H9 (cell line): ENCODE measurements around the gene TIAM2. TPM values are rescaled to one million over a fixed set of nuclear protein-coding genes. Genes with fewer than 3 reads are reported as not detected.

Experiments used
- DNase-seq: peaks from one replicate; pipeline ENCODE4 v3.0.0-alpha.2; 2017
- H2AFZ ChIP-seq: one replicate; pipeline ENCODE4 v1.6.1; 2013; ENCODE audit warnings: mild to moderate bottlenecking, low read length, control low read depth, moderate library complexity
- H2AK5ac ChIP-seq: 2 replicates; pipeline ENCODE4 v1.6.1; 2013; ENCODE audit warnings: low read length, control low read depth, mixed read lengths; ENCODE audit not compliant: insufficient read length
- H2BK120ac ChIP-seq: one replicate; pipeline ENCODE4 v1.6.1; 2013; ENCODE audit warnings: low read depth, mild to moderate bottlenecking, low read length, control low read depth, inconsistent platforms; ENCODE audit not compliant: poor library complexity, severe bottlenecking
- H2BK12ac ChIP-seq: 2 replicates; pipeline ENCODE4 v1.6.1; 2013; ENCODE audit warnings: low read length, control low read depth, mixed read lengths, low read depth; ENCODE audit not compliant: insufficient read length
- H2BK15ac ChIP-seq: 2 replicates; pipeline ENCODE4 v1.6.1; 2013; ENCODE audit warnings: low read depth, low read length, control low read depth
- H2BK20ac ChIP-seq: one replicate; pipeline ENCODE4 v1.6.1; 2013; ENCODE audit warnings: low read depth, mild to moderate bottlenecking, low read length, control low read depth, inconsistent platforms; ENCODE audit not compliant: poor library complexity, severe bottlenecking
- H2BK5ac ChIP-seq: 2 replicates; pipeline ENCODE4 v1.6.1; 2013; ENCODE audit warnings: low read length, control low read depth, mixed read lengths; ENCODE audit not compliant: insufficient read length
- H3K14ac ChIP-seq: 2 replicates; pipeline ENCODE4 v1.6.1; 2013; ENCODE audit warnings: low read length, control low read depth; ENCODE audit not compliant: insufficient read depth
- H3K18ac ChIP-seq: 2 replicates; pipeline ENCODE4 v1.6.1; 2013; ENCODE audit warnings: low read depth, mild to moderate bottlenecking, mixed read lengths, low read length, control low read depth; ENCODE audit not compliant: insufficient read length
- H3K23ac ChIP-seq: 2 replicates; pipeline ENCODE4 v1.6.1; 2013; ENCODE audit warnings: low read length, control low read depth, mixed read lengths, low read depth; ENCODE audit not compliant: insufficient read length
- H3K23me2 ChIP-seq: 2 replicates; pipeline ENCODE4 v1.6.1; 2013; ENCODE audit warnings: low read depth, mild to moderate bottlenecking, mixed read lengths, low read length, control low read depth; ENCODE audit not compliant: insufficient read length, poor library complexity, severe bottlenecking
- H3K27ac ChIP-seq: 2 replicates; pipeline ENCODE4 v1.5.1; 2013; ENCODE audit warnings: low read length, control low read depth, mixed read lengths, low read depth; ENCODE audit not compliant: insufficient read length
- H3K27me3 ChIP-seq: 2 replicates; pipeline ENCODE4 v1.6.1; 2013; ENCODE audit warnings: low read length, control low read depth, inconsistent platforms; ENCODE audit not compliant: insufficient read depth
- H3K4ac ChIP-seq: 2 replicates; pipeline ENCODE4 v1.6.1; 2013; ENCODE audit warnings: low read depth, mild to moderate bottlenecking, control low read depth, inconsistent platforms, low read length, moderate library complexity
- H3K4me1 ChIP-seq: 2 replicates; pipeline ENCODE4 v1.6.1; 2013; ENCODE audit warnings: low read length, control low read depth, inconsistent platforms; ENCODE audit not compliant: insufficient read depth
- H3K4me2 ChIP-seq: 2 replicates; pipeline ENCODE4 v1.6.1; 2013; ENCODE audit warnings: low read length, control low read depth, mixed read lengths; ENCODE audit not compliant: insufficient read length, insufficient read depth
- H3K56ac ChIP-seq: 2 replicates; pipeline ENCODE4 v1.6.1; 2013; ENCODE audit warnings: low read depth, mild to moderate bottlenecking, mixed read lengths, low read length, control low read depth; ENCODE audit not compliant: insufficient read length
- H3K79me1 ChIP-seq: 2 replicates; pipeline ENCODE4 v1.6.1; 2013; ENCODE audit warnings: low read depth, mild to moderate bottlenecking, moderate library complexity, low read length, control low read depth, inconsistent platforms; ENCODE audit not compliant: insufficient read depth, poor library complexity, severe bottlenecking
- H3K79me2 ChIP-seq: 2 replicates; pipeline ENCODE4 v1.6.1; 2013; ENCODE audit warnings: low read length, control low read depth, inconsistent platforms; ENCODE audit not compliant: insufficient read depth
- H3K9ac ChIP-seq: 2 replicates; pipeline ENCODE4 v1.6.1; 2013; ENCODE audit warnings: low read length, control low read depth, mixed read lengths; ENCODE audit not compliant: insufficient read length; ENCODE audit errors: extremely low read depth
- H3K9me3 ChIP-seq: one replicate; pipeline ENCODE4 v1.6.1; 2013; ENCODE audit warnings: low read depth, low read length, inconsistent platforms; ENCODE audit not compliant: control insufficient read depth
- H3T11ph ChIP-seq: one replicate; pipeline ENCODE4 v1.6.1; 2013; ENCODE audit warnings: mild to moderate bottlenecking, low read length, control low read depth, inconsistent platforms
- H4K20me1 ChIP-seq: one replicate; pipeline ENCODE4 v1.6.1; 2013; ENCODE audit not compliant: control insufficient read depth, insufficient read length, insufficient read depth
- H4K5ac ChIP-seq: 2 replicates; pipeline ENCODE4 v1.6.1; 2013; ENCODE audit warnings: low read depth, mild to moderate bottlenecking, mixed read lengths, low read length, control low read depth; ENCODE audit not compliant: insufficient read length
- H4K8ac ChIP-seq: replicated peaks from 2 replicates; pipeline ENCODE4 v1.6.1; 2013; ENCODE audit warnings: low read length, control low read depth, mixed read lengths, low read depth; ENCODE audit not compliant: insufficient read length
- H4K91ac ChIP-seq: 2 replicates; pipeline ENCODE4 v1.6.1; 2013; ENCODE audit warnings: low read depth, mild to moderate bottlenecking, moderate library complexity, mixed read lengths, low read length, control low read depth; ENCODE audit not compliant: insufficient read length
- H3K27ac Mint-ChIP-seq, 3 experiments: 2 replicates in 2 of 3; 3 replicates in 1 of 3; pipeline ENCODE4 v1.8.0; 2020 to 2021; ENCODE audit warnings: mixed read lengths in 3 of 3, mild to moderate bottlenecking in 1 of 3, moderate library complexity in 1 of 3
- H3K27me3 Mint-ChIP-seq: 2 replicates; pipeline ENCODE4 v1.8.0; 2021; ENCODE audit warnings: low read depth, mild to moderate bottlenecking, moderate library complexity, mixed read lengths
- H3K36me3 Mint-ChIP-seq, 3 experiments: 2 replicates in 2 of 3; 3 replicates in 1 of 3; pipeline ENCODE4 v1.8.0; 2020 to 2021; ENCODE audit warnings: low read depth in 3 of 3, mixed read lengths in 3 of 3; ENCODE audit not compliant: insufficient read depth in 1 of 3
- H3K4me1 Mint-ChIP-seq, 2 experiments: 2 replicates each; pipeline ENCODE4 v1.8.0; 2020; ENCODE audit warnings: mixed read lengths in 2 of 2
- H3K4me3 Mint-ChIP-seq, 2 experiments: 2 replicates in 1 of 2; 3 replicates in 1 of 2; pipeline ENCODE4 v1.8.0; 2020 to 2021; ENCODE audit warnings: mild to moderate bottlenecking in 2 of 2, mixed read lengths in 2 of 2, moderate library complexity in 1 of 2
- H3K9me3 Mint-ChIP-seq, 2 experiments: 2 replicates in 1 of 2; 3 replicates in 1 of 2; pipeline ENCODE4 v1.8.0; 2020; ENCODE audit warnings: mild to moderate bottlenecking in 2 of 2, mixed read lengths in 2 of 2, moderate library complexity in 1 of 2
- CTCF ChIP-seq: fragments of 200-600 bp; sonication (generic); conservative IDR thresholded peaks from 3 replicates; pipeline ENCODE4 v1.8.0; 2021; ENCODE audit warnings: antibody characterized with exemption, mild to moderate bottlenecking
- WGBS: extraction: QIAGEN DNeasy Blood & Tissue Kit; methylation state at CpG from one replicate; pipeline ENCODE4 v1.1.7; 2013; ENCODE audit warnings: missing lambda C conversion rate, low lambda C conversion rate, mixed read lengths; ENCODE audit not compliant: insufficient read length; ENCODE audit errors: extremely low coverage; 5-methylcytosine and 5-hydroxymethylcytosine counted together
- total RNA-seq: library from RNA; stranded (reverse); gene quantifications from 2 replicates; pipeline ENCODE4 v1.2.1, GENCODE V29; 2021

The TIAM2 gene
- total RNA-seq, 1 experiment from 2014 or later = 6.3 TPM

- DNase-seq = no peak
- no peak for TF ChIP-seq CTCF
- H3K4me2 ChIP-seq = no peak overlapping the region
- no peak overlapping the region for H3K14ac ChIP-seq
- no peak overlapping the region for H3K23ac ChIP-seq
- H3T11ph ChIP-seq = no peak overlapping the region
- no peak overlapping the region for H2BK12ac ChIP-seq
- no peak overlapping the region for H3K27ac Mint-ChIP-seq
- no peak overlapping the region for H3K18ac ChIP-seq
- no peaks in the 10 kb centered on the region for H4K20me1 ChIP-seq
- no peak overlapping the region for H3K9ac ChIP-seq
- no peak overlapping the region for H3K4ac ChIP-seq
- no peaks in the 10 kb centered on the region for H3K27me3 ChIP-seq
- WGBS = no CpG with 5 or more reads among the region's 5 CpGs
- H3K9me3 ChIP-seq = no peaks in the 10 kb centered on the region
- no peaks in the 10 kb centered on the region for H3K4me1 ChIP-seq
- H2BK20ac ChIP-seq = no peak overlapping the region
- H2AFZ ChIP-seq = no peak overlapping the region
- peaks cover 4 to 9% (median 4%) of the 10 kb centered on the region in 3 experiments; a peak in 5 of 7 replicates for H3K36me3 Mint-ChIP-seq
- H3K79me1 ChIP-seq = no peaks in the 10 kb centered on the region
- no peak overlapping the region for H2BK5ac ChIP-seq
- H4K8ac ChIP-seq = no peak overlapping the region
- no peak overlapping the region for H2BK120ac ChIP-seq
- no peaks in the 10 kb centered on the region for H3K23me2 ChIP-seq
- no peaks in the 10 kb centered on the region for H3K4me1 Mint-ChIP-seq
- no peak overlapping the region for H2BK15ac ChIP-seq
- H3K79me2 ChIP-seq = no peaks in the 10 kb centered on the region
- no peak overlapping the region for H2AK5ac ChIP-seq
- H3K27ac ChIP-seq = no peak overlapping the region
- no peak overlapping the region for H4K91ac ChIP-seq
- peaks cover 10 to 11% of the 10 kb centered on the region in 2 experiments for H3K9me3 Mint-ChIP-seq
- H3K4me3 Mint-ChIP-seq = no peak overlapping the region
- H3K27me3 Mint-ChIP-seq = no peaks in the 10 kb centered on the region
- no peak overlapping the region for H3K56ac ChIP-seq
- no peak overlapping the region for H4K5ac ChIP-seq
These were observed 25.3 kb upstream of the TIAM2 start for GRCh38 chr6:154969796-154970195.
